Progenitor cell of endocrine pancreas (in vitro differentiated cells): ENCODE data around the gene HGFAC. TPM values are rescaled to one million over a fixed set of nuclear protein-coding genes. Genes with fewer than 3 reads are reported as not detected.

ENCODE experiments used
- DNase-seq: peaks from one replicate; pipeline ENCODE4 v3.0.0; 2021; ENCODE audit warnings: low spot score; ENCODE audit not compliant: unreplicated experiment
- H3K27ac Mint-ChIP-seq: 2 replicates; pipeline ENCODE4 v1.8.0; 2021; ENCODE audit warnings: mild to moderate bottlenecking, moderate library complexity, mixed read lengths
- H3K27me3 Mint-ChIP-seq: 2 replicates; pipeline ENCODE4 v1.8.0; 2021; ENCODE audit warnings: mixed read lengths
- H3K36me3 Mint-ChIP-seq: 2 replicates; pipeline ENCODE4 v1.8.0; 2022; ENCODE audit warnings: mixed read lengths; ENCODE audit not compliant: insufficient read depth
- H3K4me1 Mint-ChIP-seq: 2 replicates; pipeline ENCODE4 v1.8.0; 2021; ENCODE audit warnings: low read depth, mixed read lengths
- H3K4me3 Mint-ChIP-seq: 2 replicates; pipeline ENCODE4 v1.8.0; 2021; ENCODE audit warnings: low read depth, mild to moderate bottlenecking, moderate library complexity, mixed read lengths
- H3K9me3 Mint-ChIP-seq: 2 replicates; pipeline ENCODE4 v1.8.0; 2021; ENCODE audit warnings: low read depth, mixed read lengths
- total RNA-seq: library from RNA; stranded (reverse); gene quantifications from 2 replicates; pipeline ENCODE4 v1.2.1, GENCODE V29; 2021
- TF ChIP-seq, protein P1 (sequence below): fragments of 200-600 bp; sonication (generic); IDR thresholded peaks from one replicate; pipeline ENCODE4 v1.5.0; 2021; ENCODE audit warnings: antibody characterized with exemption, mild to moderate bottlenecking; ENCODE audit not compliant: unreplicated experiment

HGFAC gene
- total RNA-seq, 1 donor from 2014 or later: 7.5 TPM

DNA sequence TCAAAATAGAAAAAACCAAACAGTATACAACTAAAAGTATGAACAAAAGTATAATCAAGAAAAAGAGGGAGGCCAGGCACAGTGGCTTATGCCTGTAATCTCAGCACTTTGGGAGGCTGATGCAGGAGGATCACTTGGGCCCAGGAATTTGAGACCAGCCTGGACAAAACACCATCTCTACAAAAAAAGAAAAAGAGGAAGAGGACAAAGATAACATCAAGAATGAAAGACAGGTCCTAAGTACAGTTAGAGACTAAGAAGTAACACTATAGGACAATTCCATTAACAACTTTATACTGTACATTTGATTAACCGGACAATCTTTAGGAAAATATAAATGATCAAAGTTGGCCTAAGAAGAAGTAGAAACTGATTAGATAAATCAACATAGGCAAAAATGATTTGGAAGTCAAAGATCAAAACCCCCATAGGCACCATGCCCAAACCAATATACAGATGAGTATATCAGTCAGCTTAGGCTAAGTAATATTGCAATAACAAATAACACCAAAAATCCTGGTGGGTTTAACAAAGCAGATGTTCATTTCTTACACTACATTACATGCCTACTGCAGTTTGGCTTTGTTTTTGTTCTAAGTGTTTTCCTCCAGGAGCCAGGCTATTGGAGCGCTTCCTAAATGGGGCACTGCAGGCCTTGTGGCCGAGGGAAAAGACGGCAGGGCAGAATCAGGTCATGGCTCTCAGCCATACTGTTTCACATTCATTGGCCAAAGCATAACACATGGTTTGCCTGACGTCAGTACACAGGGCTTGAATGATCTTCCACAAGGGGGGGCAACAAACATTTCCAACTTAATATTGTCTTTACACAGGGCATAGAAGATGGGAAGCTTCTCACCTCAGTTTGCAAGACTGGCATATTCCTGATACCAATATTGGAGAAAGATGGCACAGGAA is 42.2 kb upstream of the HGFAC start:
- H3K4me3 Mint-ChIP-seq: no peak overlapping the region
- H3K27me3 Mint-ChIP-seq: no peaks in the 10 kb centered on the region
- TF ChIP-seq, protein P1, sequence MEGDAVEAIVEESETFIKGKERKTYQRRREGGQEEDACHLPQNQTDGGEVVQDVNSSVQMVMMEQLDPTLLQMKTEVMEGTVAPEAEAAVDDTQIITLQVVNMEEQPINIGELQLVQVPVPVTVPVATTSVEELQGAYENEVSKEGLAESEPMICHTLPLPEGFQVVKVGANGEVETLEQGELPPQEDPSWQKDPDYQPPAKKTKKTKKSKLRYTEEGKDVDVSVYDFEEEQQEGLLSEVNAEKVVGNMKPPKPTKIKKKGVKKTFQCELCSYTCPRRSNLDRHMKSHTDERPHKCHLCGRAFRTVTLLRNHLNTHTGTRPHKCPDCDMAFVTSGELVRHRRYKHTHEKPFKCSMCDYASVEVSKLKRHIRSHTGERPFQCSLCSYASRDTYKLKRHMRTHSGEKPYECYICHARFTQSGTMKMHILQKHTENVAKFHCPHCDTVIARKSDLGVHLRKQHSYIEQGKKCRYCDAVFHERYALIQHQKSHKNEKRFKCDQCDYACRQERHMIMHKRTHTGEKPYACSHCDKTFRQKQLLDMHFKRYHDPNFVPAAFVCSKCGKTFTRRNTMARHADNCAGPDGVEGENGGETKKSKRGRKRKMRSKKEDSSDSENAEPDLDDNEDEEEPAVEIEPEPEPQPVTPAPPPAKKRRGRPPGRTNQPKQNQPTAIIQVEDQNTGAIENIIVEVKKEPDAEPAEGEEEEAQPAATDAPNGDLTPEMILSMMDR: no peak
- H3K36me3 Mint-ChIP-seq: peaks cover 38% of the 10 kb centered on the region
- no peaks in the 10 kb centered on the region for H3K4me1 Mint-ChIP-seq
- no peak overlapping the region for H3K27ac Mint-ChIP-seq
- H3K9me3 Mint-ChIP-seq: peaks cover 19% of the 10 kb centered on the region
- DNase-seq: no peak

DNA sequence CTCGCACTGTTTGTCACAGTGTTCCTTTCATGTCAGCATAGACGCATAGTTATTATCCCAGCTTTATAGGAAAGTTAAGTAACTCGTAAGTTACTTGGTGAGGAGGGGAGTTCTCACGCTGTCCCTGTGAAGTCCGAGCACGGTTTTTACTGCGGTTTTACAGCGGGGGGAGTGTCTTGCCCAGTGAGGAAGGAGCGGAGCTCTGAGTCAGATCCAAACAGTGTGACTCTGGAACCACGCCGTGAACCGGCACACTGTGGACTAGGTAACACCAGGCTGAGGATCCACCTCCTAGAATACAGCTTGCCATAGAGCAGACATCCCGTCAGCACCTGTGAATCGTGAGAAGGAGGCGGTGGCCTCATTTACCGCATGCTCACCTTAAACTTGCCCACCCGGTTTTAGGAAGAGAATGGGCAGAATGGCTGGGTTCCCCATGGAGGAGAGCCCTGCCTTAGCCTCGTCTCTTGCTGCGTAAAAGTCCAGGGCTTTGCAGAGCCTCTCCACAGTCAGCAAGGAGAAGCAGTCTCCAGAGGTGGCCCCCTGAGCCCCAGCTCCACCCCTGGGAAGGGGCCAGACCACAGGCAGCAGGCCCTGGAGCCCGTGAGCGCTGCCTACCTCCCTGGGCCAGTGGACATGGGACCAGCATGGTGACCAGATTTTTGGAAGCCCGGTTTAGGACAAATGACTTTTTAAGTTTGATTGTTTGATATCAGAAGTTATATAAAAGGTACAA is 40.2 kb upstream of the HGFAC start:
- H3K27me3 Mint-ChIP-seq: no peaks in the 10 kb centered on the region
- no peak for DNase-seq
- peaks cover 36% of the 10 kb centered on the region for H3K36me3 Mint-ChIP-seq
- TF ChIP-seq, protein P1: no peak
- H3K4me3 Mint-ChIP-seq: no peak overlapping the region
- no peak overlapping the region for H3K27ac Mint-ChIP-seq
- H3K4me1 Mint-ChIP-seq: no peaks in the 10 kb centered on the region
- H3K9me3 Mint-ChIP-seq: peaks cover 11% of the 10 kb centered on the region

DNA sequence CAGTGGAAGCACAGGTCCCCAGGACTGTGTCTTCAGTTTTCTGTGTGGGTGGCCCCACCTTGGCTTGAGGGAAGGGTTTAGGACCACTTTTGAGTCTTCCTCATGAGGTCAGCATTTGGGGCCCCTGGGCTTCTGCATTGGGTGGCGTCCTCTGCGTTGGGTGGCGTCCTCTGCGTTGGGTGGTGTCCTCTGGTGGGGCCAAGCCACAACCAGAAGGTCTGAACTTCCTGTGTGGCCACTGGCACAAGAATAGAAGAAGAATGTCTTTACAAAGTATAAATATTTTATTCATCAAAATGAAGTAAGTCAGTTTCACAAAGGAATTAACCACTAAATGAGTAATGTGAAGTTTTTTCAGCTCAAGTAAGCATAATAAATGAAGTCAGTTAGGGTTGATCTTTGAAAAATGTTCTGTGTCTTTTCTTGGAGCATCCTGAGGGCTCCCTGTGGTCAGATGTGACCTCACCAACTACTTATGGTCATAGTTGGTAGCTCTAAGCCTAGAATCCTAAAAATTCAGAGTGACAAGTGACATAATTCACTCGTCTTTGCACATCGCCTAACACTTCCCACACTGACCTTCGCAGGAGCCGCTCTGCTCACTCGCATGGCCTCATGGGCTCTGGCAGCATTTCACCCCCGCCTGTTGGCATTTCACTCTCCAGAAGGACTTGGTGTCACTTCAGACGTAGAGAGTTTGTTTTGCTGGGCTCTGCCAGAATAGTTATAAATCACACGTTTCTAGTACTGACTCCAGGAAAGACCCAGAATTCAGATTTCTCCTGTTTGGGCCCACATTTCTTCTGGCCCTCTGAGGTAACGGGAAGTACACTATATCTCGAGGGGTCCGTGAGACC is 39.0 kb upstream of the HGFAC start:
- Mint-ChIP-seq H3K4me3 (no peak overlapping the region), H3K4me1 (no peaks in the 10 kb centered on the region), H3K27me3 (no peaks in the 10 kb centered on the region), H3K36me3 (peaks cover 27% of the 10 kb centered on the region), H3K9me3 (peaks cover 9% of the 10 kb centered on the region), H3K27ac (no peak overlapping the region)
- TF ChIP-seq, protein P1: no peak
- DNase-seq: no peak

DNA sequence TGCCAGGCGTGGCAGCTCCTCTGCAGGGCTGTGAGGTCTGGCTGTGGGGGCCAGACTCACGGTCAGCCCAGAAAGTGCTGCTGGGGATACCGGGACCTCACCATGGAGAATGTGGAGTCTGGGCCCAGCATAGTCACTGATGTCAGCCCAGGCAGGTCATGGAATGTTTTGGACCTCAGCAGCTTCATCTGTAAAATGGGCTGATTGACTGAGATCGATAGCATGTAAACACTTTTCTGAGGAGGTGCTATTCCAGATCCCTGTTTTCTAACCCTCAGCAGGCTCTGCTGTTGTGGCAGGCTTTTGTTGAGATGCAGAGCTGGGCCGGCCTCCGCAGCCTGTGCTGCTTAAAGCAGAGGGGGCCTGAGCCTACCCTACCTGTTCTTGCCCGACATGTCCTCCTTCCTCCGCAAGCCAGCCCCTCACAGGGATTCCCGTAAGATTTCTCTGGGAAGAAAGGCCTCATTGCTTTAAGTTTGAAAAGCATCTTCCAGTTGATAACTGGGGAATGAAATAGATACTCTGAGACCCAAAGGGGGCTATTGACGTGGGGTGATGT is 38.3 kb upstream of the HGFAC start:
- Mint-ChIP-seq H3K27ac (no peak overlapping the region), H3K9me3 (peaks cover 9% of the 10 kb centered on the region), H3K4me1 (peaks cover 3% of the 10 kb centered on the region), H3K27me3 (no peaks in the 10 kb centered on the region), H3K4me3 (no peak overlapping the region), H3K36me3 (peaks cover 27% of the 10 kb centered on the region)
- no peak for DNase-seq
- TF ChIP-seq, protein P1: no peak

DNA sequence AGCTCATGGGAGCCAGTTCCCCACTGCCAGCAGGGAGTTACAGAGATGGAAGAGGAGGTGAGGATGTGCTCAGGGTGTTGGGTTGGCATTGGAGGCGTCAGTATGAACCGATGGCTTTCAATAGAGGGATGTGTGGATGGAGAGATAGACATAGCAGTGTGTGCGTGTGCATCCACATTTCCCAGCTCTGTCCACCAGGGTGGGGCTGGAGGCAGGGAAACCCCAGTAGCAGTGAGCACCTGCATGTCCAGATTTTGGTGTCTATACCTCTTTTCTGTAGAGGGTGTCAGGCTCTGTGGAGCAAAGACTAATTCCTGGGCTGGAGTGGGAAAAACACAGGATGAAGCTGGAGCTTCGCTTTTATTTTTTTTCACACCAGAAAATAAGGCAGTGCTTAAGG is 37.2 kb upstream of the HGFAC start:
- DNase-seq: no peak
- peaks cover 9% of the 10 kb centered on the region for H3K4me1 Mint-ChIP-seq
- H3K27ac Mint-ChIP-seq: no peak overlapping the region
- TF ChIP-seq, protein P1: no peak
- H3K4me3 Mint-ChIP-seq: no peak overlapping the region
- peaks cover 9% of the 10 kb centered on the region for H3K9me3 Mint-ChIP-seq
- H3K36me3 Mint-ChIP-seq: peaks cover 27% of the 10 kb centered on the region
- H3K27me3 Mint-ChIP-seq: no peaks in the 10 kb centered on the region
